Measurements from ENCODE around the gene SAP30.

DNA sequence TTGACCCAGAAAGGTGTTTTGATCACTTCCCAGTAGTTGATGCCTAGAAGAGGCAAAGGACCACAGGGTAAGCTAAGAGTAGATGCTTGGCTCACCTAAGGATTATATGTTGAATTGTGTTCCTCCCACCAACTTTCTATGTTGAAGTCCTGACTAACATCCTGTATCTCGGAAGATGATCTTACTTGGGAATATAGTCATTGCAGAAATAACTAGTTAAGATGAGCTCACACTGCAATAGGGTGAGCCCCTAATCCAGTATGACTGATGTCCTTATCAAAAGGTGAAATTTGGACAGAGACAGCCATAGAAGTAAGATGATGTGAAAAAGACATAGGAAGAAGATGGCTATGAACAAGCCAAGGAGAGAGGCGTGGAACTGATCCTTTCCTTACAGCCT lies 33.3 kb upstream of the SAP30 start:
- TF ChIP-seq, protein P1, sequence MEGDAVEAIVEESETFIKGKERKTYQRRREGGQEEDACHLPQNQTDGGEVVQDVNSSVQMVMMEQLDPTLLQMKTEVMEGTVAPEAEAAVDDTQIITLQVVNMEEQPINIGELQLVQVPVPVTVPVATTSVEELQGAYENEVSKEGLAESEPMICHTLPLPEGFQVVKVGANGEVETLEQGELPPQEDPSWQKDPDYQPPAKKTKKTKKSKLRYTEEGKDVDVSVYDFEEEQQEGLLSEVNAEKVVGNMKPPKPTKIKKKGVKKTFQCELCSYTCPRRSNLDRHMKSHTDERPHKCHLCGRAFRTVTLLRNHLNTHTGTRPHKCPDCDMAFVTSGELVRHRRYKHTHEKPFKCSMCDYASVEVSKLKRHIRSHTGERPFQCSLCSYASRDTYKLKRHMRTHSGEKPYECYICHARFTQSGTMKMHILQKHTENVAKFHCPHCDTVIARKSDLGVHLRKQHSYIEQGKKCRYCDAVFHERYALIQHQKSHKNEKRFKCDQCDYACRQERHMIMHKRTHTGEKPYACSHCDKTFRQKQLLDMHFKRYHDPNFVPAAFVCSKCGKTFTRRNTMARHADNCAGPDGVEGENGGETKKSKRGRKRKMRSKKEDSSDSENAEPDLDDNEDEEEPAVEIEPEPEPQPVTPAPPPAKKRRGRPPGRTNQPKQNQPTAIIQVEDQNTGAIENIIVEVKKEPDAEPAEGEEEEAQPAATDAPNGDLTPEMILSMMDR (conservative IDR thresholded peaks at IDR 0.05): no peak
- no peak for TF ChIP-seq ZFX (IDR thresholded peaks at IDR 0.05)
